ENCODE data around the gene DPM2. TPM values are rescaled to one million over a fixed set of nuclear protein-coding genes. Genes with fewer than 3 reads are reported as not detected.

DPM2 gene
- total and polyA plus RNA-seq, 2 of the 4 experiments (the other 2 are of a cell fraction), result 10.8 to 60.6 TPM

- Histone ChIP-seq H2BK5ac (ENCODE audit: low read depth, low read length, poor library complexity, severe bottlenecking) (peak within 1 kb of the TSS; percentile 53), H4K8ac (ENCODE audit: low read depth in 2 of 2, low read length in 2 of 2) (peak within 1 kb of the TSS; percentile 66 to 88), H2AK9ac (replicated peaks; ENCODE audit: low read depth, low read length, poor library complexity) (peak within 1 kb of the TSS; percentile 97), H3K27ac (ENCODE audit: insufficient read depth, low read length) (peak within 1 kb of the TSS; percentile 62), H3K18ac (ENCODE audit: low read depth, low read length) (peak within 1 kb of the TSS; percentile 23), H2BK15ac (ENCODE audit: low read depth, low read length) (no peak within 1 kb of the TSS; the same call in 2 of the 3 replicates), H3K27me3 (ENCODE audit: control insufficient read depth, insufficient read depth, low read length) (no peaks in the 10 kb centered on the region), H3K14ac (replicated peaks; ENCODE audit: low read depth, low read length) (peak within 1 kb of the TSS; percentile 71), H4K20me1 (ENCODE audit: insufficient read depth, low read length) (peaks cover 43% of the 10 kb centered on the region), H3K23ac (ENCODE audit: low read depth, low read length) (peak within 1 kb of the TSS; percentile 33), H3K4me2 (ENCODE audit: low read depth, low read length) (peak within 1 kb of the TSS; percentile 96), H2AFZ (replicated peaks; ENCODE audit: low read length, poor library complexity) (peak within 1 kb of the TSS; percentile 94), H3K79me1 (ENCODE audit: low read depth in 1 of 2, low read length in 2 of 2) (peaks cover 18 to 50% of the 10 kb centered on the region in 2 experiments), H3K36me3 (ENCODE audit: control insufficient read depth, insufficient read depth, low read length) (no peaks in the 10 kb centered on the region), H2AK5ac (ENCODE audit: low read depth, low read length) (peak within 1 kb of the TSS; percentile 65), H4K91ac (ENCODE audit: insufficient read depth, low read depth, low read length) (peak within 1 kb of the TSS; percentile 22), H3K4me3 (ENCODE audit: insufficient read depth, low read depth, low read length) (peak within 1 kb of the TSS; percentile 61), H3K9me3 (ENCODE audit: control insufficient read depth, insufficient read depth, low read length) (no peaks in the 10 kb centered on the region), H3K9me1 (ENCODE audit: insufficient read depth, low read length) (peaks cover 11% of the 10 kb centered on the region; the same call in 1 of the 2 replicates), H3K4me1 (ENCODE audit: control insufficient read depth, insufficient read depth, low read length) (peaks cover 19% of the 10 kb centered on the region), H3K56ac (ENCODE audit: extremely low read depth, insufficient read depth, low read length) (peak within 1 kb of the TSS; percentile 47), H2BK20ac (ENCODE audit: low read depth, low read length) (no peak within 1 kb of the TSS), H3K9ac (ENCODE audit: low read depth, low read length) (peak within 1 kb of the TSS; percentile 76), H4K5ac (ENCODE audit: low read depth, low read length) (peak within 1 kb of the TSS; percentile 42), H3K4ac (ENCODE audit: low read depth, low read length) (peak within 1 kb of the TSS; percentile 71), H2BK120ac (ENCODE audit: low read depth, low read length) (peak within 1 kb of the TSS; percentile 11)
- in situ Hi-C loops (cut with MboI; ENCODE audit: low sequenced_read_pairs) (no loop called here), intact Hi-C loops (cut with micrococcal nuclease) (no loop called here), dilution Hi-C loops (cut with HindIII; ENCODE audit: low sequenced_read_pairs, unreplicated experiment) (no loop called here)
- WGBS, 2 experiments (ENCODE audit: extremely low coverage in 2 of 2, insufficient read length in 1 of 2), result 1% methylated on average over 42 of the region's 93 CpGs; no CpG with 5 or more reads in 1 of the 2 experiments
- POLR2A ChIA-PET (ENCODE audit: unreplicated experiment), result interaction anchor here (0.5 to 0.6 kb wide), 2 partner anchors 37 to 412 kb away, joined by 3 read pairs; a partner anchor contains a TSS
- DNase-seq, result peak; percentile 86
- CTCF ChIA-PET, result no interaction called here
- BruUV-seq (replicated peaks), result no TSS peak
- no peak for TF ChIP-seq ELK1 (IDR thresholded peaks at IDR 0.05; ENCODE audit: borderline replicate concordance, low read depth, low read length)
- peak; percentile 92 for TF ChIP-seq MAZ (IDR thresholded peaks at IDR 0.05; ENCODE audit: borderline replicate concordance, low read depth, low read length)
- no peak for TF ChIP-seq RFX5 (IDR thresholded peaks at IDR 0.05; ENCODE audit: low read depth, low read length)
- TF ChIP-seq USF2 (IDR thresholded peaks at IDR 0.05; ENCODE audit: low read depth, low read length), result no peak
- TF ChIP-seq MXI1 (IDR thresholded peaks at IDR 0.05; ENCODE audit: borderline replicate concordance, low read depth, low read length), result 0 out of 2 replicates have a peak, but pooled peaks have one; percentile 13
- no peak for TF ChIP-seq SMC3 (IDR thresholded peaks at IDR 0.05; ENCODE audit: low read depth, low read length)
- no peak for TF ChIP-seq CHD1 (IDR thresholded peaks at IDR 0.05; ENCODE audit: low read depth, low read length)
- TF ChIP-seq POLR2A (IDR thresholded peaks at IDR 0.05; ENCODE audit: low read depth, low read length), result peak; percentile 87
- no peak for TF ChIP-seq RAD21 (IDR thresholded peaks at IDR 0.05; ENCODE audit: low read length)
- no peak for TF ChIP-seq RCOR1 (IDR thresholded peaks at IDR 0.05; ENCODE audit: insufficient replicate concordance, low read length)
- no peak for TF ChIP-seq MAFK (IDR thresholded peaks at IDR 0.05; ENCODE audit: low read depth, low read length)
- TF ChIP-seq BHLHE40 (IDR thresholded peaks at IDR 0.05; ENCODE audit: low read depth, low read length), result no peak
- ATAC-seq (ENCODE audit: low read depth), result peak; percentile 96
Measured at GRCh38 chr9:127980706-127981558, 43.3 kb upstream of the DPM2 start, which contains the start of gene EEIG1. Gene EEIG1 (minus strand): TSS chr9:127980989. CDS start chr9:127980137, 852 bp downstream.

Data from IMR-90 (cell line).